HG03066 (cell line): ENCODE results near the gene ACTL6A.

ENCODE experiments used
- ATAC-seq: cut with Tn5 transposase; IDR thresholded peaks from one replicate; pipeline ENCODE4 v1.9.1; 2021; ENCODE audit warnings: low read depth; ENCODE audit not compliant: unreplicated experiment

ACTL6A gene

DNA sequence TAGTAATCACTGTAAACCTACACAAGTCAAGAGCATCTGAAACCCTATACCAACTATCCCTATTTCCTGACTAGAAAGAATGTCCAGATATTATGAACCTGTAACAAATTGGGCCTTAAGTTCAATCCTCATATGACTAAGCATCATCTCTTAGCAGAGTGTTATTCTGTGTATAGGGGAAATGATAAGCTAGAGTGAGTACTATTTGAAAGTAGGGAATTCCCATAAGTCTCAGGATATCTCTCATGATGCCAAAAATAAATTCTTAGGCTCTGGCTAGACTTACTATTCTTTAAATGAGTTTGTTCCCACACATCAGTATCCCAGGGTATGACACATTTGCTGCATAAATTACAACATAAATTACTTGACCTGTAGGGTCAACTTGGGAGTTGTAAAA is 26.4 kb downstream of the ACTL6A start:
- no peak for ATAC-seq

DNA sequence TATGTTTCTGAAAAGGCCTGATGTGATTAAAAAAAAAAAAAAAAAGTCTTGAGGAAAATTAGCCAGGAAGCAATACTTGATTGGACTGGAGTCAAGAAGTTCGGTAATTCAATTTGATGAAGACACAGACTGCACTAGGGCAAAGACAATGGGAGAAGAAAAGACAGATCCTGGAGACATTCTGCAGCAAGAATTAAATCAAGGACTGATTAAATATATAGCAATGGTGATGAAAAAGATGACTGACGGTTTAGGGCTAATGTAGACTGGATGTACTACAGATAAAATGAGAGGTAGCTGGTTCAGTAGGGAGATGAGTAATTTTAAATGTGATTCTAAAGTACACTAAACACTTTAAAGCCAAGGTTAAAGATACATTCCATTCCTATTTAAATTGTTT is 27.9 kb downstream of the ACTL6A start:
- ATAC-seq, result no peak

DNA sequence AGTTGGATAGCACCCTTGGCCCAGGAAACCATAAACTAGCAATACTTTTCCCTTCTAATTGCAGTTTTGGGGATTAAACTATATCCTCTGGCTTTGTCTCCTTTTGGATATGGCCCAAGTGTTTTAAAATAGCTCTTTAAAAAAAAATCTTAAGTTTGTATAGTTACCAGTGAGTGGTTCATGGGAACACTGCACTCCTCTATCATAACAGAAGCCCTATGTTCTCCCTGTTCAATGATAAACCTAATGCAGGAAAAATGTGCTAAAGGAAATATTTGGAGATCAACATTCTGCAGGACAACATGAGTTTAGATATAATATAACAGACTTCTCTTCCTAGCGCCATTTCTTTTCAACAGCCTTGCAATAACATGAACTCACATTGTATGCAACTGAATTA is 28.6 kb downstream of the ACTL6A start:
- ATAC-seq, result no peak

DNA sequence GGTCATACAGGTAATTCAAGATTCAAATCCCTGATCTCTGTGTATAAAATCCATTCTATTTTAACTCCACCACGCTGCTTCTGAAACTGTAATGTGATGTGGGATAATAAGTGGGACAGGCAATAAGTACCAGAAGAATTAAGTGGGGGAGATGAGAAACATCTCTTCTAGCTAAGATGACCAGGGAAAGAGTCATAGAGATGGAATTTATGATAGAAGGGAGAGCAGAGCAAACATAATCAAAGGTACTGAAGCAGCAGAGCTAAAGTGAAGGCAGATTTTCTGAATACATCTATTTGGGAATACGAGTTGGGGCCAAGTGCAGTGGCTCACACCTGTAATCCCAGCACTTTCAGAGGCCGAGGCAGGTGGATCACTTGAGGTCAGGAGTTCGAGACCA is 36.8 kb downstream of the ACTL6A start:
- ATAC-seq, result no peak

DNA sequence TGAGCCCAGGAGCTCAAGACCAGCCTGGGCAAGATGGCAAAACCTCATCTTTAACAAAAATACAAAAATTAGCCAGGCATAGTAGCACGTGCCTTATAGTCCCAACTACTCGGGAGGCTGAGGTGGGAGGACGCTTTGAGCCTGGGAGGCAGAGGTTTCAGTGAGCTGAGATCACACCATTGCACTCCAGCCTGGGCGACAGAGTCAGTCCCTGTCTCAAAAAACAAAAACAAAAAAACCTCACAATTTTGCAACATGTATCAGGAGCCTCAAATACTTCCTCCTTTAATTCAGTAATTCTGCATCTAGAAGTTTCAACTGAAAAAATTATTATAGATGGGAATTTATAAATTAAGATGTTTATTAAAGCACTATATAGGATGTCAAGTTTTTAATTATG is 40.6 kb downstream of the ACTL6A start:
- ATAC-seq, result no peak

DNA sequence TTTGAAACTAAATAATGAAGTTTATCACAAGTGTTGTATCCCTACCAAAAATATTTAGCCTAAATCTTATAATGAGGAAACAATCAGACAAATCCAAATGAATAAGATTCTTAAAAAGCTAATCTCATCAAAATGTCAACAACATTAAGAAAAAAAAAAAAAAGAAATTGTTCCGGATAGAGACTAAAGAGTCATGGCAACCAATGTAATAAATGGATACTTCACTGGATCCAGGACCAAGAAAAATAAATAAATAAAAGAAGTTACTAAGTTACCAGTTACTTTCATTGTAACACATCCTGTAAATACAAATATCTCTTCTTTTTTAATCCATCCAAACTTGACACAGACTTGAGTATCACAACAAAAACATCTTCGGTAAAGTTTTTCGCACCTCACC is 41.1 kb downstream of the ACTL6A start:
- ATAC-seq, result no peak

DNA sequence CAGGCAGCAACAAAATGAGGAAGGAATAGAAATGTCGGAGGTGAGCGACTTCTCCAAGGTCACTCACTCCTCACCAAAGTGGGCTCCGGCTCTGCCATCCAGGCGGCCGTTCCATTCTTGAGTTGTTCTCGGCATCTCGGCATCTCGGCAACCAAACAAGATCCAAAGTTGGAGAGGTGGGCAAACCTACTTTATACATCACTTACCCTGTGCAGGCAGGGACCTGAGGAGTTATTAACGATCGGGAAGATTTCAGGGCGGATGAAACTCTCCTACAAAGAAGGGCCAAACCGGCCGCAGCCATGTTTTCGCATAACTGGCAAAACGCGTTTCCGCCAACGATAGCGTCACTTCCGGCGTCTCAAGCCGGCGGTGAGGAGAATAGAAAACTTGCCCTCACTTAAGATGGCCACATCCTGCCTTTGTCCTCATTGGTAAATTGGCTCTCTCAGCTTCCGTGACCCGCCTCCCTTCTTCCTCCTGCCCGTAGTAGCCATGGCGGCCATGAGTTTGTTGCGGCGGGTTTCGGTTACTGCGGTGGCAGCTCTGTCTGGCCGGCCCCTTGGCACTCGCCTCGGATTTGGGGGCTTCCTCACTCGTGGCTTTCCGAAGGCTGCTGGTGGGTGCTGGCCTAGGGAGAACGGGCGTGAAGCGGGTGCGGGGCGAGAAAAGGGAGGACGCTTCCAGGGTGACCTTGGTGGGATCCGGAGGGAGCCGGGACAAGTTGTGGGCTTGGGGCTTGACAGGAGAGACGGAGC is 41.8 kb downstream of the ACTL6A start, which contains the start of the genes MRPL47 and NDUFB5:
MRPL47 (minus strand) TSS at position 318 of the 758 bp plus-strand sequence; CDS start at position 304, 14 bp downstream.
NDUFB5 (plus strand) TSS at position 474 of the 758 bp plus-strand sequence; CDS start at position 496, 22 bp downstream.
- peak; percentile 96 for ATAC-seq

DNA sequence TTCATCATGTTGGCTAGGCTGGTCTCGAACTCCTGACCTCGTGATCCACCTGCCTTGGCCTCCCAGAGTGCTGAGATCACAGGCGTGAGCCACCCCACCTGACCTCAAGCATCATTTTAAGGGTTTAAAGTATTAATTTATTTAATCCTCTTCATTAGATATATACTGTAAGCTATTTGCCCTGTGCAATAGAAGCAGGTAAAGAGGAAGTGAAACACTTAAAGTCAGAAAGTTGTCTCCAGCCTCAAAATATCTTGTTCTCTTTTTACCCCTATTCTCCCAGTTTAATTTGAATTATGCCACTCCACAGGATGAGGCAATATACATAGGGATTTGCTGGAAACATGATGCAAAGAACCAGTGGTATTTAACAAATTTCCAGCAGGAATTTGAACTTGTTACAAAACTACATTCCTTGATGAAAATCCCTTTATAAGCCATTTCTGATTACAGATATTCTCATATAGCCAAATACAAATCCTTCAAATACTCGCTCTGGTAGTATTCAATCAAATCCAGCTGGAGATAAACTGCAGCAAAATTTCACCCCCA is 43.9 kb downstream of the ACTL6A start:
- no peak for ATAC-seq

DNA sequence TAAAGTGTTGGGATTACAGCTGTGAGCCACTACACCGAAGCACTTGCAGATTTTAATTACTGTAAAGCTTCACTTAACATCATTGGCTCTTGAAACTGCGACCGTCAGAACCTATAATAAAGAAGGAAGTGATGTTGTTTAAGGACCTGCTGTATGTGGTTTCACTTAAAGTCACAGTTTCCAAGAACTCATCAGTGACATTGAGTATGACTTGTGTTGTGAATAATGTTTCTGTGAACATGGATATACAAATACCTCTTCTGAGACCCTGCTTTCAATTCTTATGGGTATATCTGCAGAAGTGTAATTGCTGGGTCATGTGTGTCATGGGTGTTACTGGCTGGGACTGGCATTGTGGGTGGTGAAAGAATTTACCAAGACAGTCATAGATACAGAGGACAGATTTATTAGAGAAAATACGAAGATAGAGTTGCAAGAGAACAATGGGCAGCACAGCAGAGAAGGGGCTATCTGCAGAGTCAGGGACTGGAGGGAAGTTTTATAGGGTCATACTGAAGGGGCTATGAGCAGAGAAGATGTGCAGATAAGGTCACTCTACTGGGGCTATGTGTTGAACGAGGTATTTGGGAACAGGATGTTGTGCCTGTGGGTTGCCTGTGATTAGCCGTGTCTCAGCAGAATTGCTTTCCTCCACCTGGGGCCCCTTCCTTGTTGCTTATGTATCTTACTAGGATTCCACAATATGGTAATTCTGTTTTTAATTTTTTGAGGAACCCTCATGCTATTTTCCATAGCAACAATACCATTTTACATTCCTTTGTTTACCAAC is 46.4 kb downstream of the ACTL6A start:
- peak; percentile 47 for ATAC-seq

DNA sequence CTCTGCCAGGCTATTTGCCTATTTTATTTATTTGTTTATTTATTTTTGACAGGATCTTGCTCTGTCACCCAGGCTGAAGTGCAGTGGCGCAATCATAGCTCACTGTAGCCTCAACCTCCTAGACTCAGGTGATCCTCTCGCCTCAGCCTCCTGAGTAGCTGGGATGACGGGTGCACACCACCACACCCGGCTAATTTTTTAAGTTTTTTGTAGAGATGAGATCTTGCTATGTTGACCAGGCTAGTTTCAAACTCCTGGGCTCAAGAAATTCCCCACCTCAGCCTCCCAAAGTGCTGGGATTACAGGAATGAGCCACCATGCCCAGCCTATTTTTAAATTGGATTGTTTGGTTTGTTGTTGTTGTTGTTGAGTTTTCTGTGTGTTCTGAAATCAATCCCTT is 47.3 kb downstream of the ACTL6A start:
- no peak for ATAC-seq

DNA sequence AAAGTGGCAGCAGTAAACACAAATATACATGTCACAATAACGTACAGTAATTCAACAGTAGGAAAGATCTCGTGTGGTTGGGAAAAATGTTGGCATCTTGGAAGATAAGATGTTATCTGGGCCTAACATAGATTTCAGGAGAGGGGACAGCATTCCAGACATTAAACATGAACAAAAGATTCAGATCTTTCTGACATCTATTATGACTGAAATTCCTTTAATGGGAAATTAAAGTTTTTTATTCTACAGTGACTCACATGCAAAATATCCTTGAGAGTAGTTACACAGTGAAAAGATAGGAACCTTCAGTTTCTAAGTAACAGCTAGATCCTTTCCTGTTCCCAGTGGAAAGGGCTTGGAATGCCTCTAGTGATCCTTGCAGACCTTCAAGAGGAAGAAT is 51.1 kb downstream of the ACTL6A start:
- no peak for ATAC-seq

DNA sequence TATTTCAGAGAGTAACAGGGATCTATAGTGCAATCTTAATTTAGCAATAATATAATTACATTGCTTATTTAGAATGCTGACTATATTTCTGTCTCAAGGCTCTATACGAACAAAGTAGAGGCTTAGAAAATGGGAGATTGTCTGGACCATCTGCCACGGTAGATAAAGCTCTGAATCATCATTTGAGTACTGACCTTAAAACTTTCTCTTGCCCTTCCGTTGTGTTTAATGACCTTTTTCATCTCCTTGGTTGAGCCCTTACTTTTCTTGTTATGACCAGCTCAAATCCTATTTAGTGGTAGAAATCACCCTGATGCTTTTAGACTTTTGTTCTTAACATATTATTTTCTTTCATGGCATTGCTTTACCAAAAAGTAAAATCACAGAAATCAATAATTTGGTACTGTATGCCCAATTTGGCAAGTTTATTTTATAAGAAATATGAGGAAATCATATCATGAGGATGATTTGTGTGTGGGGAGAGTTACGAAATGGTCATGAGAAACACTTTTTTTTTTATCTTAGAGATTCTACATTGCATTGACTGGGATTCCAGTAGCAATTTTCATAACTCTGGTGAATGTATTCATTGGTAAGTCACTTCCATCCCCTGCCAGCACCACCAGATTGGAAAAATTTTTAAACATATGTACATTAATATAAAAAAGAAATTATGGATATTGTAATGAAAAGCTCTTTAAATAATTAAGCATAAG is 52.9 kb downstream of the ACTL6A start:
- no peak for ATAC-seq

DNA sequence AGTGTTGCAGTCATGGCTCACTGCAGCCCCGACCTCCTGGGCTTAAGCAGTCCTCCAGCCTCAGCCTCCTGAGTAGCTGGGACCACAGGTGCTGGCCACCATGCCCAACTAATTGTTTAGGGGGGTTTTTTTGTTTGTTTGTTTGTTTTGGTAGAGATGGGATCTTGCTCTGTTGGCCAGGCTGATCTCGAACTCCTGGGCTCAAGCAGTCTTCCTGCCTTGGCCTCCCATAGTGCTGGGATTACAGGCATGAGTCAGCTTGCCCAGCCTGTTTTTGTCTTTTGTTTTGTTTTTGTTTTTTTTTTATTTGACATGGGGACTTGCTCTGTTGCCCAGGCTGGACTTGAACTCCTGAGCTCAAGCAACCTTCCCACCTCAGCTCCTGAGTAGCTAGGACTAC is 59.3 kb downstream of the ACTL6A start:
- ATAC-seq, result no peak

DNA sequence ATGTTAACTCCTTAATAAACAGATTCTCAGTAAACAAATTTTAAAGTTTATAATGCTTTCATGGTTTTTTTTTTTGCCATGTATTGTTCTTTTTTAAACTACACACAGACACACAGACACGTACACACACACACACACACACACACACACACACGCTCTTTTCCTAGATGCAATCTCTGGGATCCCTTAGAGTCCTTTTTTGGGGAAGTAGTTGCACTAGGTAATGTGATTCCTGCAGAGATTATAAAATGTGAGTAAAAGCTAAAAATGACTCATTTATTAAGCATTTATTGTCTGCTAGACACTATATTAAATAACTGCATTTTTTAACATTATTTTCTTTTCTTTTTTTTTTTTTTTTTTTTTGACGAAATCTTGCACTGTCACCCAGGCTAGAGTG is 61.7 kb downstream of the ACTL6A start:
- no peak for ATAC-seq

DNA sequence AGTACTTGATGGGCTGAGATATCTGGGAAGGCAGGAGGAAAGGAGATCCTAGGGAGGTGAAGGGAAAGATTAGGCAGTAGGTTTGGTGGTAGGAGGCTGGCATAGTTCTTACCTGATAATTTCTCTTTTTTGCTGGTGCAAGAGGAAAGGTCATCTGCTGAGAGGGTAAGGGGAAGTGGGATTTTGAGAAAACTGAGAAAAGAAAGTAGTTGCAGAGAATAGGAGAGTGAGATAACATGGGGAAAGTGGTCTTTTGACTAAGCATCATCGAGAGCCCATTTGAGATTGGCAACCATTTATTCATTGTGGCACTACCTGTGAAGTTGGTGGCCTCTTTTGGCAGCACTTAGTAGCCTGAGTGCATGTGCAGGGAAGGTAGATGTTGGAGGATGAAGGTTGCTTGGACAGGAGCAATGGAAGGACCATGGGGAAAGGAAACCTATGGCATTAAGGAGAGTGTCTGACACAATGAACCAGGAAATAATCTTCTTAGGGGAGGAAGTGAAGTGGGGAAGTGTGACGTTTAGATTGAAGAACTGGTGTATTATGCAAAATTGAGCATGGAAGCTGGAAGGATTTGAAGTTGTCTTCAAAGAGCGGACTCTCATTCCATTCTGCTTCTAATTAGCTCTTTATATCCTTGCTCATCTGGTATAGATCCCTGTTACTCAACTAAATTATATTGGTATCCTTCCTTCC is 68.2 kb downstream of the ACTL6A start:
- no peak for ATAC-seq
